Progenitor cell of endocrine pancreas (in vitro differentiated cells): ENCODE data around the gene PFDN1. TPM values are rescaled to one million over a fixed set of nuclear protein-coding genes. Genes with fewer than 3 reads are reported as not detected.

Experiments
- DNase-seq: peaks from one replicate; pipeline ENCODE4 v3.0.0; 2021; ENCODE audit warnings: low spot score; ENCODE audit not compliant: unreplicated experiment
- H3K27ac Mint-ChIP-seq: 2 replicates; pipeline ENCODE4 v1.8.0; 2021; ENCODE audit warnings: mild to moderate bottlenecking, moderate library complexity, mixed read lengths
- H3K27me3 Mint-ChIP-seq: 2 replicates; pipeline ENCODE4 v1.8.0; 2021; ENCODE audit warnings: mixed read lengths
- H3K36me3 Mint-ChIP-seq: 2 replicates; pipeline ENCODE4 v1.8.0; 2022; ENCODE audit warnings: mixed read lengths; ENCODE audit not compliant: insufficient read depth
- H3K4me1 Mint-ChIP-seq: 2 replicates; pipeline ENCODE4 v1.8.0; 2021; ENCODE audit warnings: low read depth, mixed read lengths
- H3K4me3 Mint-ChIP-seq: 2 replicates; pipeline ENCODE4 v1.8.0; 2021; ENCODE audit warnings: low read depth, mild to moderate bottlenecking, moderate library complexity, mixed read lengths
- H3K9me3 Mint-ChIP-seq: 2 replicates; pipeline ENCODE4 v1.8.0; 2021; ENCODE audit warnings: low read depth, mixed read lengths
- CTCF ChIP-seq: fragments of 200-600 bp; sonication (generic); IDR thresholded peaks from one replicate; pipeline ENCODE4 v1.5.0; 2021; ENCODE audit warnings: antibody characterized with exemption, mild to moderate bottlenecking; ENCODE audit not compliant: unreplicated experiment
- total RNA-seq: library from RNA; stranded (reverse); gene quantifications from 2 replicates; pipeline ENCODE4 v1.2.1, GENCODE V29; 2021

The PFDN1 gene
- total RNA-seq, 1 donor from 2014 or later: 65.1 TPM

- Mint-ChIP-seq H3K4me1 (no peaks in the 10 kb centered on the region), H3K36me3 (no peaks in the 10 kb centered on the region), H3K4me3 (no peak overlapping the region), H3K27me3 (peaks cover 15% of the 10 kb centered on the region), H3K27ac (peak overlapping the region; percentile 49), H3K9me3 (no peaks in the 10 kb centered on the region)
- DNase-seq: no peak
- TF ChIP-seq CTCF: no peak
Observed at GRCh38 chr5:140312791-140313189, 9.9 kb upstream of the PFDN1 start.

GRCh38 chr5:140312067-140312790, 9.3 kb upstream of the PFDN1 start:
- no peak for DNase-seq
- no peaks in the 10 kb centered on the region for H3K4me1 Mint-ChIP-seq
- TF ChIP-seq CTCF: no peak
- no peaks in the 10 kb centered on the region for H3K9me3 Mint-ChIP-seq
- no peak overlapping the region for H3K4me3 Mint-ChIP-seq
- peaks cover 14% of the 10 kb centered on the region for H3K27me3 Mint-ChIP-seq
- H3K36me3 Mint-ChIP-seq: no peaks in the 10 kb centered on the region
- H3K27ac Mint-ChIP-seq: no peak overlapping the region

GRCh38 chr5:140311011-140311467, 8.1 kb upstream of the PFDN1 start:
- no peaks in the 10 kb centered on the region for H3K36me3 Mint-ChIP-seq

GRCh38 chr5:140310434-140310833, 7.5 kb upstream of the PFDN1 start:
- Mint-ChIP-seq H3K4me3 (no peak overlapping the region), H3K4me1 (no peaks in the 10 kb centered on the region), H3K27ac (no peak overlapping the region), H3K9me3 (no peaks in the 10 kb centered on the region), H3K27me3 (peaks cover 14% of the 10 kb centered on the region), H3K36me3 (no peaks in the 10 kb centered on the region)
- DNase-seq: no peak
- no peak for TF ChIP-seq CTCF

More at GRCh38 chr5:140311011-140311467, 8.1 kb upstream of the PFDN1 start:
- no peaks in the 10 kb centered on the region for H3K9me3 Mint-ChIP-seq
- DNase-seq: no peak
- peaks cover 14% of the 10 kb centered on the region for H3K27me3 Mint-ChIP-seq
- no peak for TF ChIP-seq CTCF
- no peak overlapping the region for H3K27ac Mint-ChIP-seq
- H3K4me3 Mint-ChIP-seq: no peak overlapping the region
- H3K4me1 Mint-ChIP-seq: no peaks in the 10 kb centered on the region

GRCh38 chr5:140309706-140310249, 6.9 kb upstream of the PFDN1 start:
- no peak overlapping the region for H3K4me3 Mint-ChIP-seq
- no peak for TF ChIP-seq CTCF
- H3K9me3 Mint-ChIP-seq: no peaks in the 10 kb centered on the region
- no peak for DNase-seq
- H3K36me3 Mint-ChIP-seq: no peaks in the 10 kb centered on the region
- H3K27ac Mint-ChIP-seq: no peak overlapping the region
- H3K27me3 Mint-ChIP-seq: peaks cover 14% of the 10 kb centered on the region
- no peaks in the 10 kb centered on the region for H3K4me1 Mint-ChIP-seq
